Coronary artery (tissue), 2 donors: ENCODE measurements around the gene ZNF211.

Experiments
- DNase-seq: peaks from one replicate; pipeline ENCODE4 v3.0.0-alpha.2; 2017; ENCODE audit warnings: low spot score
- H3K27ac ChIP-seq, 2 donors: fragments of 200-600 bp; sonication (generic); one replicate each; pipeline ENCODE4 v1.5.1; 2016 to 2019
- H3K4me3 ChIP-seq: fragments of 200-600 bp; sonication (generic); 2 replicates; pipeline ENCODE4 v1.5.1; 2016; ENCODE audit warnings: mild to moderate bottlenecking, moderate library complexity
- TF ChIP-seq, protein P1 (sequence below): fragments of 200-600 bp; sonication (generic); IDR thresholded peaks from one replicate; pipeline ENCODE4 v1.5.1; 2019; ENCODE audit warnings: antibody characterized with exemption

ZNF211 gene

DNA sequence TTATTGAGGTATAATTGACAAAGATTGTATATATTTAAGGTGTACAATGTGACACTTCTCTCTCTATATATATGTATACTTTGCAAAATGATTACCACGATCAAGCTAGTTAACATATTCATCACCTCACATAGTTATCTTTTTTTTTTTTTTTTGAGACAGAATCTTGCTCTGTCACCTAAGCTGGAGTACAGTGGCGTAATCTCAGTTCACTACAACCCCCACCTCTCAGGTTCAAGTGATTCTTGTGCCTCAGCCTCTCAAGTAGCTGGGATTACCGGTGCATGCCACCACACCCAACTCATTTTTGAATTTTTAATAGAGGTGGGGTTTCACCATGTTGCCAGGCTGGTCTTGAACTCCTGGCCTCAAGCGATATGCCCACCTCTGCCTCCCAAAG is 39.5 kb downstream of the ZNF211 start:
- Histone ChIP-seq H3K27ac (no peak overlapping the region), H3K4me3 (no peak overlapping the region)
- no peak for DNase-seq
- TF ChIP-seq, protein P1, sequence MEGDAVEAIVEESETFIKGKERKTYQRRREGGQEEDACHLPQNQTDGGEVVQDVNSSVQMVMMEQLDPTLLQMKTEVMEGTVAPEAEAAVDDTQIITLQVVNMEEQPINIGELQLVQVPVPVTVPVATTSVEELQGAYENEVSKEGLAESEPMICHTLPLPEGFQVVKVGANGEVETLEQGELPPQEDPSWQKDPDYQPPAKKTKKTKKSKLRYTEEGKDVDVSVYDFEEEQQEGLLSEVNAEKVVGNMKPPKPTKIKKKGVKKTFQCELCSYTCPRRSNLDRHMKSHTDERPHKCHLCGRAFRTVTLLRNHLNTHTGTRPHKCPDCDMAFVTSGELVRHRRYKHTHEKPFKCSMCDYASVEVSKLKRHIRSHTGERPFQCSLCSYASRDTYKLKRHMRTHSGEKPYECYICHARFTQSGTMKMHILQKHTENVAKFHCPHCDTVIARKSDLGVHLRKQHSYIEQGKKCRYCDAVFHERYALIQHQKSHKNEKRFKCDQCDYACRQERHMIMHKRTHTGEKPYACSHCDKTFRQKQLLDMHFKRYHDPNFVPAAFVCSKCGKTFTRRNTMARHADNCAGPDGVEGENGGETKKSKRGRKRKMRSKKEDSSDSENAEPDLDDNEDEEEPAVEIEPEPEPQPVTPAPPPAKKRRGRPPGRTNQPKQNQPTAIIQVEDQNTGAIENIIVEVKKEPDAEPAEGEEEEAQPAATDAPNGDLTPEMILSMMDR, result no peak

DNA sequence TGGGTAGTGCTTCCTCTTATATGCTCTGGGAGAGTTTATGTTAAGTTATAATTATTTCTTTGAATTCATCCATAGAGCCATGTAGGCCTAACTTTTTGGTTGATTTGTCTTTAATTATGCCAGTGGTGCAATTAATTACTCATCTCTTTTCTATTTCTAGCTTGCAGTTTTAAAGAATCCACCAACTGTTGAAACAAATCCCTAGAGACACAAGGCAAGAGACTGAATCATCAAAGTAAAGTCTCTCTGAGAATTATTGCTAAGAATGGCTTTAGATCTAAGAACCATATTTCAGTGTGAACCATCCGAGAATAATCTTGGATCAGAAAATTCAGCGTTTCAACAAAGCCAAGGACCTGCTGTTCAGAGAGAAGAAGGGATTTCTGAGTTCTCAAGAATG is 42.9 kb downstream of the ZNF211 start:
- H3K27ac ChIP-seq, result no peak overlapping the region
- TF ChIP-seq, protein P1, result no peak
- no peak for DNase-seq
- H3K4me3 ChIP-seq, result no peak overlapping the region

DNA sequence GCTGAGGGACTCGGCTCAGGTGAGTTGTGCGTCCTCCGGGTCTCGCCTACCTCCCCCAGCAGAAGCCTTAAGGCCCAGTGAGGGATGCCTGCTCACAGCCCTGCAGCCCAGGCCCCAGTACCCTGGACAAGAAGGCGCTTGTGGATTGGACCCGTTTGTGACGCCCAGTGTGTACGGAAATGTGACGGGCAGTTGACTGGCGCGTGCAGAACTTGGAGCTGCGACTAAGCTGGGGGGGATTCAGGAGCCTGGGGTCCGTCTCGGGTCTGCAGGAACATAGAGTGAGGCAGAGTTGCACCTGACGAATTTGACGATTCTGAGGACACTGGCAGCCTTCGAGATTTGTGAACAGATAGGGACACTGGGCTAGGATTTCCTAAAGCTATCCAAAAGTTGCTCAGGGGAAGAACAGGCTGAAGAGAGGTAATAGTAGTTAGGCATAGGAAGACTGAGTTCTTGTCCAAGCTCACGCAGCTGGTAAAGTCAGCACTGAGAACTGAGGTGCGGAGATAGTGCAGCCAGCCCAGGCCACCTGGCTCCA is 49.3 kb downstream of the ZNF211 start:
- H3K4me3 ChIP-seq, result peak overlapping the region; percentile 95
- H3K27ac ChIP-seq, result peak overlapping the region in 1 of 2 donors; percentile 39
- TF ChIP-seq, protein P1, result no peak
- DNase-seq, result no peak

DNA sequence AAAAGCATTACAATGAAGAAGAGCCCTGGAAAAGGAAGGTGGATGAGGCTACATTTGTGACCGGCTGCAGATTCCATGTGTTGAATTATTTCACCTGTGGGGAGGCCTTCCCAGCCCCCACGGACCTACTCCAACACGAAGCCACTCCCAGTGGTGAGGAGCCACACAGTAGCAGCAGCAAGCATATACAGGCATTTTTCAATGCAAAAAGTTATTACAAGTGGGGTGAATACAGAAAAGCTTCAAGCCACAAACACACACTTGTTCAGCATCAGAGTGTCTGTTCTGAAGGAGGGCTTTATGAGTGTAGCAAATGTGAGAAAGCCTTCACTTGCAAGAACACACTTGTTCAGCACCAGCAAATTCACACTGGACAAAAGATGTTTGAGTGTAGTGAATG is 53.8 kb downstream of the ZNF211 start:
- H3K4me3 ChIP-seq, result peak overlapping the region; percentile 20
- DNase-seq, result no peak
- TF ChIP-seq, protein P1, result no peak
- H3K27ac ChIP-seq, result no peak overlapping the region

DNA sequence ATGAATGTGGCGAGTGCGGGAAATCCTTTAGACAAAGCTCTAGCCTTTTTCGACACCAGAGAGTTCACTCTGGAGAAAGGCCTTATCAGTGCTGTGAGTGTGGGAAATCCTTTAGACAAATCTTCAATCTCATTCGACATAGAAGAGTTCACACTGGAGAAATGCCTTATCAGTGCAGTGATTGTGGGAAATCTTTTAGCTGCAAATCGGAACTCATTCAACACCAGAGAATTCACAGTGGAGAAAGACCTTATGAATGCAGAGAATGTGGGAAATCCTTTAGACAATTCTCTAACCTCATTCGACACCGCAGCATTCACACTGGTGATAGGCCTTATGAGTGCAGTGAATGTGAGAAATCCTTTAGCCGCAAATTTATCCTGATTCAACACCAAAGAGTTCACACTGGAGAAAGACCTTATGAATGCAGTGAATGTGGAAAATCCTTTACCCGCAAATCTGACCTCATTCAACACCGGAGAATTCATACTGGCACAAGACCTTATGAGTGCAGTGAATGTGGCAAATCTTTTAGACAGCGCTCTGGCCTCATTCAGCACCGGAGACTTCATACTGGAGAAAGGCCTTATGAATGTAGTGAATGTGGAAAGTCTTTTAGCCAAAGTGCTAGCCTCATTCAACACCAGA is 54.5 kb downstream of the ZNF211 start:
- H3K27ac ChIP-seq, result no peak overlapping the region
- TF ChIP-seq, protein P1, result no peak
- DNase-seq, result no peak
- H3K4me3 ChIP-seq, result peak overlapping the region; percentile 42

DNA sequence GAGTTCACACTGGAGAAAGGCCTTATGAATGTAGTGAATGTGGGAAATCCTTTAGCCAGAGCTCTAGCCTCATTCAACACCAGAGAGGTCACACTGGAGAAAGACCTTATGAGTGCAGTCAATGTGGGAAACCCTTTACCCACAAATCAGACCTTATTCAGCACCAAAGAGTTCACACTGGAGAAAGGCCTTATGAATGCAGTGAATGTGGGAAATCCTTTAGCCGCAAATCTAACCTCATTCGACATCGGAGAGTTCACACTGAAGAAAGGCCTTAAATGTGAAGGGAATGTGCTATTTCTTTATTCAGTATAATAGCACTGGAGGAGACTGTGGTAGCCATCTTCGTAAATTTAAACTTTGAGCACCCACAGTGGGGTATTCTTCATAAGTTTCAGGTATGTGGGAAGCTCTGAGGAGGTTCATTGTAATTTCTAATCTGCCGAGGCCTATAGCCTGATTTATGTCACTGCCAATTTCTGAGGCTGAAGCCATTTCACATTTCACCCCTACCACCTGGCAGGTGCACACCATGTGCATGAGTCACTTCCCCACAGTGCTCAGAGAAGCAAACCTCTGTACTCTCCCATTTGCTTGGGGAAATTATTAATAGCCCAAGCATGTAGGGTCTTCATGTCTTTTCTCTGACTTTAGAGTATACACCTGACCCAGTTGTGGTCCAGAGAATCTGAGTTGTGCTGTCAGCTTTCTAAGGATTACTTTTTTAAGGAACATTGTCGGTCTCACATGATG is 55.2 kb downstream of the ZNF211 start:
- DNase-seq, result no peak
- TF ChIP-seq, protein P1, result no peak
- H3K4me3 ChIP-seq, result peak overlapping the region; percentile 42
- H3K27ac ChIP-seq, result no peak overlapping the region
